ENCODE measurements around the gene TMEM69. TPM values are rescaled to one million over a fixed set of nuclear protein-coding genes. Genes with fewer than 3 reads are reported as not detected.
A peak's percentile ranks its signal among the peaks of the same experiment; 100 is the strongest.
"Not testable (repeated sequence)": the region's sequence is repeated elsewhere in the genome, so short reads cannot be mapped to it uniquely, and the experiment has no call there.

TMEM69 gene
- total and polyA plus RNA-seq, 12 donors = 9.3 to 53.1 (median 26.3) TPM

GRCh38 chr1:45669859-45670655 lies 17.9 kb upstream of the TMEM69 start:
- Histone ChIP-seq H3K27ac (peak overlapping the region in 1 of 5 donors; percentile 4), H3K36me3 (replicated peaks in 1 of 2) (no peaks in the 10 kb centered on the region), H3K4me3 (no peak overlapping the region), H3K9me3 (replicated peaks in 1 of 3) (no peaks in the 10 kb centered on the region), H3K27me3 (no peaks in the 10 kb centered on the region), H3K4me1 (replicated peaks in 1 of 2) (peaks cover 18 to 38% of the 10 kb centered on the region in 2 donors)
- intact Hi-C loops (cut with DNase I) = no loop called here
- 64 to 72% (median 68%) methylated on average over 6 of the region's 6 CpGs for WGBS, 4 donors
- TF ChIP-seq CTCF (IDR thresholded peaks at IDR 0.05) = no peak
- TF ChIP-seq POLR2A (IDR thresholded peaks at IDR 0.05) = no peak
- DNase-seq = no peak

- Histone ChIP-seq H3K9me3 (replicated peaks in 1 of 3) (no peaks in the 10 kb centered on the region), H3K27me3 (no peaks in the 10 kb centered on the region), H3K4me3 (no peak overlapping the region), H3K36me3 (replicated peaks in 1 of 2) (no peaks in the 10 kb centered on the region), H3K27ac (no peak overlapping the region), H3K4me1 (replicated peaks in 1 of 2) (peaks cover 25 to 38% of the 10 kb centered on the region in 2 donors)
- no peak for TF ChIP-seq POLR2A (IDR thresholded peaks at IDR 0.05)
- TF ChIP-seq CTCF (IDR thresholded peaks at IDR 0.05) = no peak
- intact Hi-C loops (cut with DNase I) = no loop called here
- DNase-seq = no peak
- 94 to 98% (median 97%) methylated on average over 4 of the region's 4 CpGs for WGBS, 4 donors
Measured at GRCh38 chr1:45673956-45674355, 14.0 kb upstream of the TMEM69 start.

- TF ChIP-seq CTCF (IDR thresholded peaks at IDR 0.05) (no peak), POLR2A (IDR thresholded peaks at IDR 0.05) (no peak)
- DNase-seq = no peak
- Histone ChIP-seq H3K36me3 (replicated peaks in 1 of 2) (no peaks in the 10 kb centered on the region), H3K27ac (no peak overlapping the region), H3K9me3 (replicated peaks in 1 of 3) (no peaks in the 10 kb centered on the region), H3K27me3 (no peaks in the 10 kb centered on the region), H3K4me3 (no peak overlapping the region), H3K4me1 (replicated peaks in 1 of 2) (peaks cover 24 to 38% of the 10 kb centered on the region in 2 donors)
- 77 to 88% (median 85%) methylated on average over 5 of the region's 5 CpGs for WGBS, 4 donors
- intact Hi-C loops (cut with DNase I) = no loop called here
Measured at GRCh38 chr1:45674478-45674877, 13.5 kb upstream of the TMEM69 start.

- intact Hi-C loops (cut with DNase I); H3K9me3 ChIP-seq (replicated peaks in 1 of 3); H3K36me3 ChIP-seq (replicated peaks in 1 of 2); DNase-seq; H3K4me3 ChIP-seq; H3K27me3 ChIP-seq: not testable (repeated sequence)
- 90 to 98% (median 93%) methylated on average over 6 to 7 of the region's 7 CpGs for WGBS, 4 donors
- peaks cover 36 to 48% of the 10 kb centered on the region in 2 donors for H3K4me1 ChIP-seq (replicated peaks in 1 of 2)
- H3K27ac ChIP-seq = peak overlapping the region in 1 of 5 donors; percentile 36
Measured at GRCh38 chr1:45676553-45676952, 11.4 kb upstream of the TMEM69 start.
